Liver (tissue), 9 donors: ENCODE data around the gene DNAAF3. TPM values are rescaled to one million over a fixed set of nuclear protein-coding genes. Genes with fewer than 3 reads are reported as not detected.

Source experiments
- DNase-seq: peaks from one replicate; pipeline ENCODE4 v3.0.0-alpha.2; 2017; ENCODE audit warnings: low spot score
- H3K27ac ChIP-seq, 2 donors: one replicate each; pipeline ENCODE4 v1.7.0; 2013; ENCODE audit warnings: inconsistent platforms in 2 of 2, low read length in 2 of 2, control low read depth in 1 of 2, low read depth in 1 of 2, mild to moderate bottlenecking in 1 of 2
- H3K27me3 ChIP-seq, 4 donors: one replicate each; pipeline versions ENCODE4 v1.6.1 to v1.7.0; 2013; ENCODE audit warnings: low read length in 3 of 4, inconsistent platforms in 1 of 4, mild to moderate bottlenecking in 1 of 4, moderate library complexity in 1 of 4; ENCODE audit not compliant: control insufficient read depth in 4 of 4, insufficient read depth in 4 of 4
- H3K36me3 ChIP-seq, 4 donors: one replicate each; pipeline versions ENCODE4 v1.6.1 to v1.7.0; 2013; ENCODE audit warnings: low read length in 3 of 4, mild to moderate bottlenecking in 3 of 4, low read depth in 1 of 4, moderate library complexity in 1 of 4; ENCODE audit not compliant: control insufficient read depth in 4 of 4, insufficient read depth in 3 of 4
- H3K4me1 ChIP-seq, 4 donors: one replicate each; pipeline versions ENCODE4 v1.6.1 to v1.7.0; 2013; ENCODE audit warnings: low read length in 3 of 4, mild to moderate bottlenecking in 3 of 4, moderate library complexity in 1 of 4; ENCODE audit not compliant: control insufficient read depth in 4 of 4, insufficient read depth in 4 of 4
- H3K4me3 ChIP-seq, 3 donors: one replicate each; pipeline versions ENCODE4 v1.6.1 to v1.7.0; 2013; ENCODE audit warnings: low read length in 3 of 3, control low read depth in 1 of 3, low read depth in 1 of 3, mild to moderate bottlenecking in 1 of 3
- H3K9ac ChIP-seq, 2 donors: one replicate each; pipeline ENCODE4 v1.7.0; 2013; ENCODE audit warnings: low read length in 2 of 2, mild to moderate bottlenecking in 2 of 2, moderate library complexity in 2 of 2, control low read depth in 1 of 2, low read depth in 1 of 2
- H3K9me3 ChIP-seq, 4 donors: one replicate each; pipeline versions ENCODE4 v1.6.1 to v1.7.0; 2013; ENCODE audit warnings: low read length in 3 of 4; ENCODE audit not compliant: control insufficient read depth in 4 of 4
- CTCF ChIP-seq: fragments of 150-350 bp; IDR thresholded peaks from 2 replicates; pipeline ENCODE4 v1.5.1; 2017; ENCODE audit warnings: improper control_type of control experiment, low read depth, low read length; ENCODE audit not compliant: missing input control
- EGR1 ChIP-seq, 2 donors: IDR thresholded peaks; 2 replicates each; pipeline ENCODE4 v1.6.1; 2016 to 2018; ENCODE audit warnings: antibody characterized with exemption in 2 of 2, low read depth in 2 of 2
- FOXA2 ChIP-seq: IDR thresholded peaks from 2 replicates; pipeline ENCODE4 v1.6.1; 2016; ENCODE audit warnings: antibody characterized with exemption
- GABPA ChIP-seq, 2 donors: IDR thresholded peaks in 1 of 2; conservative IDR thresholded peaks in 1 of 2; 2 replicates each; pipeline ENCODE4 v1.6.1; 2016; ENCODE audit warnings: antibody characterized with exemption in 2 of 2, mild to moderate bottlenecking in 1 of 2, moderate library complexity in 1 of 2
- HNF4A ChIP-seq, 2 donors: conservative IDR thresholded peaks; 2 replicates each; pipeline ENCODE4 v1.6.1; 2016; ENCODE audit warnings: antibody characterized with exemption in 2 of 2, mild to moderate bottlenecking in 2 of 2
- HNF4G ChIP-seq: IDR thresholded peaks from 2 replicates; pipeline ENCODE4 v1.6.1; 2016; ENCODE audit warnings: antibody characterized with exemption
- JUND ChIP-seq, 2 donors: IDR thresholded peaks; 2 replicates each; pipeline ENCODE4 v1.6.1; 2016; ENCODE audit warnings: antibody characterized with exemption in 2 of 2
- RAD21 ChIP-seq, 2 donors: IDR thresholded peaks; 2 replicates each; pipeline ENCODE4 v1.6.1; 2016; ENCODE audit warnings: antibody characterized with exemption in 2 of 2, mild to moderate bottlenecking in 2 of 2
- RXRA ChIP-seq, 2 donors: IDR thresholded peaks; 2 replicates each; pipeline ENCODE4 v1.6.1; 2017 to 2018; ENCODE audit warnings: antibody characterized with exemption in 2 of 2, mild to moderate bottlenecking in 1 of 2
- SP1 ChIP-seq: IDR thresholded peaks from 2 replicates; pipeline ENCODE4 v1.6.1; 2018; ENCODE audit warnings: antibody characterized with exemption, mild to moderate bottlenecking
- TAF1 ChIP-seq: conservative IDR thresholded peaks from 2 replicates; pipeline ENCODE4 v1.6.1; 2016; ENCODE audit warnings: antibody characterized with exemption, mild to moderate bottlenecking
- WGBS: extraction: QIAGEN DNeasy Blood & Tissue Kit; methylation state at CpG from one replicate; pipeline ENCODE4 v1.1.7; 2013; 5-methylcytosine and 5-hydroxymethylcytosine counted together
- polyA plus RNA-seq, 2 donors: library from polyadenylated mRNA; stranded (reverse) in 1 of 2; unstranded in 1 of 2; fragments of 200-250 nt in 1 of 2; fragments of >200 nt in 1 of 2; fragmentation: Nextera tagmentation in 1 of 2; extraction: Ambion mirVana in 1 of 2; gene quantifications; one replicate each; pipeline versions ENCODE4 v1.2.1 to v1.2.3, GENCODE V29; 2013 to 2015
- total RNA-seq, 2 donors: library from RNA; depleted of rRNA; stranded (reverse); fragments of >200 nt; gene quantifications; one replicate each; pipeline ENCODE4 v1.2.3, GENCODE V29; 2014
- TF ChIP-seq, protein P1 (sequence below): IDR thresholded peaks from 2 replicates; pipeline ENCODE4 v1.6.1; 2016; ENCODE audit warnings: antibody characterized with exemption
- TF ChIP-seq, protein P2 (sequence below): IDR thresholded peaks from 2 replicates; pipeline ENCODE4 v1.6.1; 2016; ENCODE audit warnings: antibody characterized with exemption, mild to moderate bottlenecking
- donor health status: healthy.
- donor health status: healthy.
- donor health status: healthy.
- donor health status: healthy.
- donor health status: healthy.

DNAAF3 gene
- total and polyA plus RNA-seq, 4 donors = 0.18 to 0.64 (median 0.37) TPM

DNA sequence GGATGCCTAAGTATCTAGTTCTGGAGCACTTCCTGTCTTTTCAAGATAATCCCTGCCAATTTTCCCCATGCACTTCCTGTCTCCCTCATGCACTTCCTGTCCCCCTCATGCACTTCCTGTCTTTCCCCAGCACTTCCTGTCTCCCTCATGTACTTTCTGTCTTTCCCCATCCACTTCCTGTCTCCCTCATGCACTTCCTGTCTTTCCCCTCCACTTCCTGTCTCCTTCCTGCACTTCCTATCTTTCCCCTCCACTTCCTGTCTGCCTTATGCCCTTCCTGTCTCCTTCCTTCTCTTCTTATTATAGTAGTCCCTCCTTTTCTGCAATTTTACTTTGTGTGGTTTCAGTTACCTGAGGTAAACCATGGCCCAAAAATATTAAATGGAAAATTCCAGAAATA is 14.4 kb downstream of the DNAAF3 start:
- Histone ChIP-seq H3K4me1 (no peaks in the 10 kb centered on the region), H3K9me3 (no peaks in the 10 kb centered on the region), H3K9ac (no peak overlapping the region), H3K27ac (no peak overlapping the region), H3K27me3 (peaks cover 0 to 5% (median 2%) of the 10 kb centered on the region in 4 donors), H3K4me3 (no peak overlapping the region), H3K36me3 (no peaks in the 10 kb centered on the region)
- DNase-seq = no peak
- TF ChIP-seq SP1 (no peak), CTCF (no peak), EGR1 (IDR thresholded peaks at IDR 0.05; ENCODE audit: low read depth in 2 of 2) (peak in 1 of 2 donors; percentile 61), JUND (IDR thresholded peaks at IDR 0.05) (no peak), FOXA2 (no peak), RAD21 (IDR thresholded peaks at IDR 0.05) (no peak), GABPA (IDR thresholded peaks at IDR 0.05 in 1 of 2, conservative IDR thresholded peaks at IDR 0.05 in 1 of 2) (peak in 1 of 2 donors; percentile 17), HNF4A (conservative IDR thresholded peaks at IDR 0.05) (no peak)

DNA sequence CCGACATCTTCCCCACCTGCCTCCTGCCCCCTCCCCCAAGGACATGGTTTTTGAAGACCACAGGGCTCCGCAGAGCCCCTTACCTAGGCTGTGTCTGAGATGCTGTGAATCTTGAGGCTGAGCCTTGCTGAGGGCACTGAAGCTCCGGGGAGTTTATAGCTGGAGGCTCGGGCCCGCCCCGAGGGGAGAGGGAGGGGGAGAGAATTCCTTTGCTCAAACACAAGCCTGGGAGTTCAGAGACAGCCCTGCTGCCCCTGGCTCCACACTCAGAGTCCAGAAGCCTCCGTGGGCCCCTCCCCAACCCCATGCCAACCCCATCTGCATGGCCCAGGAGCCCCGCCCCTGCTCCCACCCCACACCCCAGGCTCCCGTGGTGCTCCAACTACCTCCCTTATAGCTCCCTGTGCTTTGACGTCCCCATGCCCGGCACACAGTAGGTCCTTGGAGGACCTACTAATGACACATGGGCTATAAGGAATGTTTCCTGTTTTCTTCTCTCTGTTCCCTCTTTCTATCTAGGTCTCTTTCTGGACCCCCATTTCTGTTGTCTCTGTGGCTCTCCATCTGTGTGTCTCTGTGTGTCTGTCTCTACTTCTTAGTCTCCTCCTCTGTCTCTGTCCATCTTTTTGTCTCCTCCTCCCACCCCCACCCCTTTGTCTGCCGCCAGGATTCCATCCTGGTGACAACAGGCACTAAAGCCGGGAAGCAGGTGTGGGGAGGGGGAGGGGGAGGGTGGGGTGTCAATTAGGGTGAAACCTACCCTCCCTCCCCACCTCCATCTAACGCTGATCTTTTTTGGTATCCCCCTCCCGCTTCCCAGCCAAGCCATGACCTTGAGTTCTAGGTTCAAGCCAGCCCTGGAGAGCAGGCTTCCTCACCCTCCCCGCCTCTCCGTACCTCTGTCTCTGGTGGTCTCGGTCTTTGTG is 17.1 kb downstream of the DNAAF3 start, which contains the start of gene TNNT1:
TSS of gene TNNT1 (minus strand) at position 129 of the 926 bp plus-strand sequence. CDS start 2,049 bp downstream, outside the sequence.
- Histone ChIP-seq H3K9ac (no peak within 1 kb of the TSS), H3K4me3 (no peak within 1 kb of the TSS), H3K27ac (no peak within 1 kb of the TSS), H3K27me3 (peaks cover 0 to 5% (median 3%) of the 10 kb centered on the region in 4 donors), H3K4me1 (peaks cover 0 to 3% (median 0%) of the 10 kb centered on the region in 4 donors), H3K9me3 (no peaks in the 10 kb centered on the region), H3K36me3 (no peaks in the 10 kb centered on the region)
- WGBS = 12% methylated on average over 18 of the region's 18 CpGs
- no peak for DNase-seq
- TF ChIP-seq GABPA (IDR thresholded peaks at IDR 0.05 in 1 of 2, conservative IDR thresholded peaks at IDR 0.05 in 1 of 2) = no peak
- no peak for TF ChIP-seq FOXA2
- no peak for TF ChIP-seq CTCF
- TF ChIP-seq SP1 = no peak
- TF ChIP-seq, protein P1, sequence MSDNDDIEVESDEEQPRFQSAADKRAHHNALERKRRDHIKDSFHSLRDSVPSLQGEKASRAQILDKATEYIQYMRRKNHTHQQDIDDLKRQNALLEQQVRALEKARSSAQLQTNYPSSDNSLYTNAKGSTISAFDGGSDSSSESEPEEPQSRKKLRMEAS = no peak
- no peak for TF ChIP-seq EGR1 (IDR thresholded peaks at IDR 0.05; ENCODE audit: low read depth in 2 of 2)
- TF ChIP-seq JUND (IDR thresholded peaks at IDR 0.05) = no peak
- TF ChIP-seq RXRA (IDR thresholded peaks at IDR 0.05) = no peak
- TF ChIP-seq, protein P2, sequence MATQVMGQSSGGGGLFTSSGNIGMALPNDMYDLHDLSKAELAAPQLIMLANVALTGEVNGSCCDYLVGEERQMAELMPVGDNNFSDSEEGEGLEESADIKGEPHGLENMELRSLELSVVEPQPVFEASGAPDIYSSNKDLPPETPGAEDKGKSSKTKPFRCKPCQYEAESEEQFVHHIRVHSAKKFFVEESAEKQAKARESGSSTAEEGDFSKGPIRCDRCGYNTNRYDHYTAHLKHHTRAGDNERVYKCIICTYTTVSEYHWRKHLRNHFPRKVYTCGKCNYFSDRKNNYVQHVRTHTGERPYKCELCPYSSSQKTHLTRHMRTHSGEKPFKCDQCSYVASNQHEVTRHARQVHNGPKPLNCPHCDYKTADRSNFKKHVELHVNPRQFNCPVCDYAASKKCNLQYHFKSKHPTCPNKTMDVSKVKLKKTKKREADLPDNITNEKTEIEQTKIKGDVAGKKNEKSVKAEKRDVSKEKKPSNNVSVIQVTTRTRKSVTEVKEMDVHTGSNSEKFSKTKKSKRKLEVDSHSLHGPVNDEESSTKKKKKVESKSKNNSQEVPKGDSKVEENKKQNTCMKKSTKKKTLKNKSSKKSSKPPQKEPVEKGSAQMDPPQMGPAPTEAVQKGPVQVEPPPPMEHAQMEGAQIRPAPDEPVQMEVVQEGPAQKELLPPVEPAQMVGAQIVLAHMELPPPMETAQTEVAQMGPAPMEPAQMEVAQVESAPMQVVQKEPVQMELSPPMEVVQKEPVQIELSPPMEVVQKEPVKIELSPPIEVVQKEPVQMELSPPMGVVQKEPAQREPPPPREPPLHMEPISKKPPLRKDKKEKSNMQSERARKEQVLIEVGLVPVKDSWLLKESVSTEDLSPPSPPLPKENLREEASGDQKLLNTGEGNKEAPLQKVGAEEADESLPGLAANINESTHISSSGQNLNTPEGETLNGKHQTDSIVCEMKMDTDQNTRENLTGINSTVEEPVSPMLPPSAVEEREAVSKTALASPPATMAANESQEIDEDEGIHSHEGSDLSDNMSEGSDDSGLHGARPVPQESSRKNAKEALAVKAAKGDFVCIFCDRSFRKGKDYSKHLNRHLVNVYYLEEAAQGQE = no peak
- TF ChIP-seq RAD21 (IDR thresholded peaks at IDR 0.05) = no peak
- TF ChIP-seq TAF1 = no peak
- no peak for TF ChIP-seq HNF4G
